Tibial nerve (tissue), 3 donors: ENCODE measurements around the gene EBI3.

ENCODE experiments used
- POLR2A ChIP-seq, 2 donors: fragments of 450-650 bp; IDR thresholded peaks; one replicate each; pipeline ENCODE4 v1.6.1; 2017; ENCODE audit warnings: antibody characterized with exemption in 2 of 2, mild to moderate bottlenecking in 2 of 2, moderate library complexity in 2 of 2
- TF ChIP-seq, protein P1 (sequence below), 5 experiments: fragments of 200-600 bp in 3 of 5; fragments of 450-650 bp in 2 of 5; sonication (generic) in 3 of 5; IDR thresholded peaks; one replicate each; pipeline ENCODE4 v1.5.1; 2016 to 2019; ENCODE audit warnings: antibody characterized with exemption in 5 of 5, mild to moderate bottlenecking in 3 of 5, moderate library complexity in 2 of 5

DNA sequence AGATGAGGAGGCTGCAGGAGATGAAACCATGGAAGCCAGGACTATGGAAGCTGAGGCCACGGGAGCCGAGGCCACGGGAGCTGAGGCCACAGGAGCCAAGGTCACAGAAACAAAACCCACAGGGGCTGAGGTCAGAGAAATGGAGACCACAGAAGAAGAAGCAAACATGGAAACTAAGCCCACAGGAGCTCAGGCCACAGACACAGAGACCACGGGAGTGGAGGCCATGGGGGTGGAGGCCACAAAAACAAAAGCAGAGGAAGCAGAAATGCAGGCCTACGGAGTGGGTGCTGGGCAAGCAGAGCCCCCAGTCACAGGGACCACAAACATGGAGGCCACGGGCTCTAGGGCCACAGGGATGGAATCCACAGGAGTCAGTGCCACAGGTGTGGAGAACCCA is 12.5 kb upstream of the EBI3 start:
- no peak for TF ChIP-seq POLR2A (IDR thresholded peaks at IDR 0.05)
- TF ChIP-seq, protein P1, sequence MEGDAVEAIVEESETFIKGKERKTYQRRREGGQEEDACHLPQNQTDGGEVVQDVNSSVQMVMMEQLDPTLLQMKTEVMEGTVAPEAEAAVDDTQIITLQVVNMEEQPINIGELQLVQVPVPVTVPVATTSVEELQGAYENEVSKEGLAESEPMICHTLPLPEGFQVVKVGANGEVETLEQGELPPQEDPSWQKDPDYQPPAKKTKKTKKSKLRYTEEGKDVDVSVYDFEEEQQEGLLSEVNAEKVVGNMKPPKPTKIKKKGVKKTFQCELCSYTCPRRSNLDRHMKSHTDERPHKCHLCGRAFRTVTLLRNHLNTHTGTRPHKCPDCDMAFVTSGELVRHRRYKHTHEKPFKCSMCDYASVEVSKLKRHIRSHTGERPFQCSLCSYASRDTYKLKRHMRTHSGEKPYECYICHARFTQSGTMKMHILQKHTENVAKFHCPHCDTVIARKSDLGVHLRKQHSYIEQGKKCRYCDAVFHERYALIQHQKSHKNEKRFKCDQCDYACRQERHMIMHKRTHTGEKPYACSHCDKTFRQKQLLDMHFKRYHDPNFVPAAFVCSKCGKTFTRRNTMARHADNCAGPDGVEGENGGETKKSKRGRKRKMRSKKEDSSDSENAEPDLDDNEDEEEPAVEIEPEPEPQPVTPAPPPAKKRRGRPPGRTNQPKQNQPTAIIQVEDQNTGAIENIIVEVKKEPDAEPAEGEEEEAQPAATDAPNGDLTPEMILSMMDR (IDR thresholded peaks at IDR 0.05): no peak
